Pulmonary artery endothelial cell (primary cell): ENCODE measurements around the gene DGKD. TPM values are rescaled to one million over a fixed set of nuclear protein-coding genes. Genes with fewer than 3 reads are reported as not detected.

Source experiments
- DNase-seq: peaks from one replicate; pipeline ENCODE4 v3.0.0-alpha.2; 2011; ENCODE audit warnings: low read depth, low spot score
- total RNA-seq: library from RNA; depleted of rRNA; stranded (reverse); fragments of >200 nt; gene quantifications from 2 replicates; pipeline ENCODE4 v1.2.3, GENCODE V29; 2014

Gene DGKD
- total RNA-seq, 1 donor from 2014 or later, result 6.9 TPM

GRCh38 chr2:233474308-233475160 lies 120.2 kb downstream of the DGKD start:
- no peak for DNase-seq

GRCh38 chr2:233476063-233476410 lies 121.7 kb downstream of the DGKD start:
- no peak for DNase-seq

GRCh38 chr2:233476651-233477547 lies 122.6 kb downstream of the DGKD start:
- no peak for DNase-seq

- no peak for DNase-seq
These were observed 123.5 kb downstream of the DGKD start for GRCh38 chr2:233477548-233478433.

- no peak for DNase-seq
These were observed 125.6 kb downstream of the DGKD start for GRCh38 chr2:233479616-233480489.

- DNase-seq, result no peak
These were observed 126.4 kb downstream of the DGKD start for GRCh38 chr2:233480490-233481202.

GRCh38 chr2:233481368-233482142 lies 127.3 kb downstream of the DGKD start:
- DNase-seq, result no peak

GRCh38 chr2:233482616-233483015 lies 128.3 kb downstream of the DGKD start:
- no peak for DNase-seq

- DNase-seq, result no peak
These were observed 131.4 kb downstream of the DGKD start for GRCh38 chr2:233485726-233486125.

GRCh38 chr2:233486357-233486756 lies 132.1 kb downstream of the DGKD start:
- no peak for DNase-seq

- peak; percentile 58 for DNase-seq
These were observed 132.7 kb downstream of the DGKD start for GRCh38 chr2:233486778-233487552.

GRCh38 chr2:233487748-233488345 lies 133.6 kb downstream of the DGKD start:
- DNase-seq, result no peak

- DNase-seq, result no peak
These were observed 134.8 kb downstream of the DGKD start for GRCh38 chr2:233489143-233489542.

GRCh38 chr2:233489666-233490065 lies 135.4 kb downstream of the DGKD start:
- no peak for DNase-seq

GRCh38 chr2:233490831-233491230 lies 136.5 kb downstream of the DGKD start:
- DNase-seq, result no peak

- DNase-seq, result no peak
These were observed 137.0 kb downstream of the DGKD start for GRCh38 chr2:233491326-233491725.

- DNase-seq, result no peak
These were observed 137.8 kb downstream of the DGKD start for GRCh38 chr2:233492078-233492477.

- no peak for DNase-seq
These were observed 138.5 kb downstream of the DGKD start for GRCh38 chr2:233492751-233493150.
